ENCODE results near the gene HSBP1L1.

The HSBP1L1 gene

GRCh38 chr18:79964330-79965118 is at the start of gene HSBP1L1:
Gene HSBP1L1 (plus strand): TSS chr18:79964643. CDS start chr18:79964736, 93 bp downstream.
- Histone ChIP-seq H3K36me3 (ENCODE audit: insufficient read depth, low read length) (no peaks in the 10 kb centered on the region), H3K9me3 (ENCODE audit: control insufficient read depth, insufficient read depth, low read length) (no peaks in the 10 kb centered on the region), H3K4me1 (ENCODE audit: insufficient read depth, low read length) (peaks cover 18% of the 10 kb centered on the region), H3K9ac (ENCODE audit: low read depth, low read length) (peak within 1 kb of the TSS; percentile 44)

GRCh38 chr18:79915161-79916127 is 49.0 kb upstream of the HSBP1L1 start:
- Histone ChIP-seq H3K4me1 (ENCODE audit: insufficient read depth, low read length) (no peaks in the 10 kb centered on the region), H3K9me3 (ENCODE audit: control insufficient read depth, insufficient read depth, low read length) (no peaks in the 10 kb centered on the region), H3K9ac (ENCODE audit: low read depth, low read length) (no peak overlapping the region), H3K36me3 (ENCODE audit: insufficient read depth, low read length) (no peaks in the 10 kb centered on the region)

GRCh38 chr18:79916128-79916494 is 48.3 kb upstream of the HSBP1L1 start:
- H3K9ac ChIP-seq (ENCODE audit: low read depth, low read length), result no peak overlapping the region
- no peaks in the 10 kb centered on the region for H3K36me3 ChIP-seq (ENCODE audit: insufficient read depth, low read length)
- no peaks in the 10 kb centered on the region for H3K9me3 ChIP-seq (ENCODE audit: control insufficient read depth, insufficient read depth, low read length)
- H3K4me1 ChIP-seq (ENCODE audit: insufficient read depth, low read length), result no peaks in the 10 kb centered on the region

GRCh38 chr18:79916546-79917168 is 47.8 kb upstream of the HSBP1L1 start:
- Histone ChIP-seq H3K4me1 (ENCODE audit: insufficient read depth, low read length) (no peaks in the 10 kb centered on the region), H3K9ac (ENCODE audit: low read depth, low read length) (no peak overlapping the region), H3K36me3 (ENCODE audit: insufficient read depth, low read length) (no peaks in the 10 kb centered on the region), H3K9me3 (ENCODE audit: control insufficient read depth, insufficient read depth, low read length) (no peaks in the 10 kb centered on the region)

GRCh38 chr18:79917169-79917852 is 47.1 kb upstream of the HSBP1L1 start:
- H3K9ac ChIP-seq (ENCODE audit: low read depth, low read length), result no peak overlapping the region
- no peaks in the 10 kb centered on the region for H3K36me3 ChIP-seq (ENCODE audit: insufficient read depth, low read length)
- no peaks in the 10 kb centered on the region for H3K4me1 ChIP-seq (ENCODE audit: insufficient read depth, low read length)
- H3K9me3 ChIP-seq (ENCODE audit: control insufficient read depth, insufficient read depth, low read length), result no peaks in the 10 kb centered on the region

- Histone ChIP-seq H3K9me3 (ENCODE audit: control insufficient read depth, insufficient read depth, low read length) (no peaks in the 10 kb centered on the region), H3K36me3 (ENCODE audit: insufficient read depth, low read length) (no peaks in the 10 kb centered on the region)
Measured at GRCh38 chr18:79917853-79918614, 46.4 kb upstream of the HSBP1L1 start.

GRCh38 chr18:79918615-79919011 is 45.8 kb upstream of the HSBP1L1 start:
- Histone ChIP-seq H3K9me3 (ENCODE audit: control insufficient read depth, insufficient read depth, low read length) (no peaks in the 10 kb centered on the region), H3K9ac (ENCODE audit: low read depth, low read length) (no peak overlapping the region), H3K36me3 (ENCODE audit: insufficient read depth, low read length) (no peaks in the 10 kb centered on the region), H3K4me1 (ENCODE audit: insufficient read depth, low read length) (no peaks in the 10 kb centered on the region)

More at GRCh38 chr18:79917853-79918614, 46.4 kb upstream of the HSBP1L1 start:
- H3K9ac ChIP-seq (ENCODE audit: low read depth, low read length), result no peak overlapping the region
- H3K4me1 ChIP-seq (ENCODE audit: insufficient read depth, low read length), result no peaks in the 10 kb centered on the region

- no peaks in the 10 kb centered on the region for H3K4me1 ChIP-seq (ENCODE audit: insufficient read depth, low read length)
- H3K36me3 ChIP-seq (ENCODE audit: insufficient read depth, low read length), result no peaks in the 10 kb centered on the region
- no peaks in the 10 kb centered on the region for H3K9me3 ChIP-seq (ENCODE audit: control insufficient read depth, insufficient read depth, low read length)
- H3K9ac ChIP-seq (ENCODE audit: low read depth, low read length), result no peak overlapping the region
Measured at GRCh38 chr18:79919089-79919488, 45.4 kb upstream of the HSBP1L1 start.

- Histone ChIP-seq H3K4me1 (ENCODE audit: insufficient read depth, low read length) (no peaks in the 10 kb centered on the region; the same call in 1 of the 2 replicates), H3K36me3 (ENCODE audit: insufficient read depth, low read length) (no peaks in the 10 kb centered on the region), H3K9ac (ENCODE audit: low read depth, low read length) (no peak overlapping the region), H3K9me3 (ENCODE audit: control insufficient read depth, insufficient read depth, low read length) (no peaks in the 10 kb centered on the region)
Measured at GRCh38 chr18:79921984-79922965, 42.2 kb upstream of the HSBP1L1 start.

GRCh38 chr18:79922971-79923411 is 41.5 kb upstream of the HSBP1L1 start:
- H3K36me3 ChIP-seq (ENCODE audit: insufficient read depth, low read length), result no peaks in the 10 kb centered on the region
- no peaks in the 10 kb centered on the region; the same call in 1 of the 2 replicates for H3K4me1 ChIP-seq (ENCODE audit: insufficient read depth, low read length)
- no peak overlapping the region for H3K9ac ChIP-seq (ENCODE audit: low read depth, low read length)
- H3K9me3 ChIP-seq (ENCODE audit: control insufficient read depth, insufficient read depth, low read length), result no peaks in the 10 kb centered on the region

- Histone ChIP-seq H3K36me3 (ENCODE audit: insufficient read depth, low read length) (no peaks in the 10 kb centered on the region), H3K9ac (ENCODE audit: low read depth, low read length) (no peak overlapping the region), H3K9me3 (ENCODE audit: control insufficient read depth, insufficient read depth, low read length) (no peaks in the 10 kb centered on the region), H3K4me1 (ENCODE audit: insufficient read depth, low read length) (no peaks in the 10 kb centered on the region; the same call in 1 of the 2 replicates)
Measured at GRCh38 chr18:79923896-79924585, 40.4 kb upstream of the HSBP1L1 start.
